ENCODE measurements around the gene ICA1L.
"Not testable (repeated sequence)": the region's sequence is repeated elsewhere in the genome, so short reads cannot be mapped to it uniquely, and the experiment has no call there.

Gene ICA1L

GRCh38 chr2:202871300-202872141 lies at the start of gene ICA1L:
Gene ICA1L, minus strand, starts transcription at chr2:202871766. Its CDS starts 42,757 bp downstream, at chr2:202829009.
- peak; percentile 62 for DNase-seq (ENCODE audit: low spot score)

- no peak for DNase-seq (ENCODE audit: low spot score)
Observed at GRCh38 chr2:202918860-202919259, 47.3 kb upstream of the ICA1L start.

- DNase-seq (ENCODE audit: low spot score) = not testable (repeated sequence)
Observed at GRCh38 chr2:202912342-202913201, 41.0 kb upstream of the ICA1L start.

DNA sequence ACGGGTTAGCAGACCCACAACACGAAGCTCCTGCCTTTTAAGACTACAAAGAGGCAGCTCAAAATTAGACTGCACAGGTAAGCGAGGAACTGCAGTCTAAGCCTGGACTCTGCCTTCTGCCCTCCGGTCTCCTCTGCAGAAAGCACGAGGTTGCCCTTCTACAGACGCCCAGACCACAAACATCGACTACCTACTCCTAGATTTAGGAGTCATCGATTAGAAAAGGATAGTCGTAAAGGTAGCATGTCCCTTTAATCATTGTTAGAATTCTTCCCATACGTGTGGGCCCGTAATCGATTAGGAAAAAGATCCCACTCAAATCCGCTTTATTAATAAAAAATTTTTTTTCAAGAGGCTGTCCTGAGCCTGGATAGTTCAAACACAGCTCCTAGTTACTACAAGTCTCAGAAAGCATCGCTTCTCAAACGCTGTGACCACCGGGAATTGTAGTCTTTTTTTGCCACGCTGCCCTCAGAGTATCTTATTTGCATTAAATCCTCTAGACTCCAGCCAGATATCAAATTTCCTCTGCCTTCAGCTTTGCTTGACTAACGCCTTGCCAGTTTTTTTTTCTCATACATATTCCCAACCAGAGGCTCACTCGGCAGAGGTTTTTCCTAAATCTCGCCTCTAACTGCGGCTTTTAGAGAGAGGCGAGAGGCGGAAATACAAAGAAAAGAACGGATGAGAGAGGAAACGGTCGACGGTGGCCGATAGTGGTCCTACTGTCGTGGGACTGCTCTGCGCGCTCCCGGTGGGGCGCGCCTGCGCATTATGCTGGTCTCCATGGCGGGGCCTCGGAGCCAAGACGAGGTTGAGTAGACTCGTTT lies 40.2 kb upstream of the ICA1L start, which contains the start of the genes CARF and WDR12:
Gene CARF, plus strand, starts transcription at position 764 of the 830 bp plus-strand sequence. CDS start 29,628 bp downstream, outside the sequence.
Gene WDR12, minus strand, starts transcription at position 162 of the 830 bp plus-strand sequence. CDS start 197 bp downstream, outside the sequence.
- DNase-seq (ENCODE audit: low spot score) = peak; percentile 91

GRCh38 chr2:202911203-202911511 lies 39.6 kb upstream of the ICA1L start:
- peak; percentile 10 for DNase-seq (ENCODE audit: low spot score)

DNA sequence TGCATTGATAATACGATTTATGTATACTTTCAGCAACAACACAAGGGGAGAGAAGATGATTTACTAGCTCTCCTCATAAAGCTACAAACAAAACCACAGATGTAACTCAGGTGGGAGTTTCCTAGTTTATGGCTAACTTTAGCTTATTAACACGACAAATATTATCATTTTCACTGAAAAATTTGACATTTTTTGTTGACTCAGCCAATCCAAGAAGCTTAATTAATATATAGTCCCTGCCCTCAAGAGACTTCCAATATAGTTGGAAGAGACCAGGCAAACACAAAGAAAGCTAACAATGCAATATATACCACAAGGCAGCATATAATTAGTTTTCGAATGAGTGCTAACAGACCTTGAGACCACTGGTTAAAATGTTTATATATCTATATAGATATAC lies 39.1 kb upstream of the ICA1L start:
- no peak for DNase-seq (ENCODE audit: low spot score)

DNA sequence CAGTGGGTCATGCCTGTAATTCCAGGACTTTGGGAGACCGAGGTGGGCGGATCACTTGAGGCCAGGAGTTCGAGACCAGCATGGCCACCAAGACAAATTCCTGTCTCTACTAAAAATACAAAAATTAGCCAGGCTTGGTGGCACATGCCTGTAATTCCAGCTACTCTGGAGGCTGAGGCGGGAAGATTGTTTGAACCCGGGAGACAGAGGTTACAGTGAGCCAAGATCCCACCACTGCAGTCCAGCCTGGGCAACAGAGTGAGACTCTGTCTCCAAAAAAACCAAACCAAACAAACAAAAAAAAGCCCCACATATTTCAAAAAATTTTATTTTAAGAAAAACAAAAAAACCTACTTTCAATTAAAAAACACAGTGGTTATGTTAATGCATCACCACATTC lies 38.7 kb upstream of the ICA1L start:
- not testable (repeated sequence) for DNase-seq (ENCODE audit: low spot score)

DNA sequence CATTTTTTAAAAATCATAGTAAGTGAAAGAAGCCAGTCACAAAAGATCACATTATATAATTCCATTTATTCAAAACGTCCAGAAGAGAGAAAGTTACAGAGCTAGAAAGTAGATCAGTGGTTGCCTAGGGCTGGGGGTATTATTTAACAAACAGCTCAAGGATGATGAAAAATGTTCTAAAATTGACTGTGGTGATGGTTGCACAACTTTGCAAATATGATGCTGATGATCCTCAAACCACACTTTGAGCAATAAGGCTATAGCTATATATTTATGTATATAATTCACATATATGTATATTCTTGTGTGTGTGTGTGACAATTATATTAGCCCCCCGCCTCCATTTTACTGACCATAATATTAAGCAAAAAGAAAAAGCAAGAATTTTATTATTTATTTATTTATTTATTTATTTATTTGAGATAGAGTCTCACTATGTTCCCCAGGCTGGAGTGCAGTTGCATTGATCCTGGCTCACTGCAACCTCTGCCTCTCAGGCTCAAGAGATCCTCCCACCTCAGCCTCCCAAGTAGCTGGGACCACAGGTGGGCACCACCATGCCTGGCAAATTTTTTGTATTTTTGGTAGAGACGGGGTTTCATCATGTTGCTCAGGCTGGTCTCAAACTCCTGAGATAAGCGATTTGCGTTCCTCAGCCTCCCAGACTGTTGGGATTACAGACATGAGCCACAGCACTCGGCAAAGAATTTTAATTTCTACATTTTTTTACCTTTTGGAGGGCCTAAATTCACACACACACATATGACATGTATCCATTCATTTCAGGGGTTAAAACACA lies 38.0 kb upstream of the ICA1L start:
- no peak for DNase-seq (ENCODE audit: low spot score)

- no peak for DNase-seq (ENCODE audit: low spot score)
Observed at GRCh38 chr2:202908186-202908585, 36.6 kb upstream of the ICA1L start.

DNA sequence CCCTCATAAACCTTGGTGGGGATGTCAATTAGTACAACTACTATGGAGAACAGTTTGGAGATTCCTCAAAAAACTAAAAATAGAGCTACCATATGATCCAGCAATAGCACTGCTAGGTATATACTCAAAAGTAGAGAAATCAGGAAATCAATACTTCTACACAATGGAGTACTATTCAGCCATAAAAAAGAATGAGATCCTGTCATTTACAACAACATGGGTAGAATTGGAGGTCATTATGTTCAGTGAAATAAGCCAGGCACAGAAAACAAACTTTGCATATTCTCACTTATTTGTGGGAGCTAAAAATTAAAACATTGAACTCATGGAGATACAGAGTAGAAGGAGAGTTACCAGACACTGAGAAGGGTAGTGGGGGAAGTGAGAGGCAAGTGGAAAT lies 33.9 kb upstream of the ICA1L start:
- DNase-seq (ENCODE audit: low spot score) = not testable (repeated sequence)

GRCh38 chr2:202885190-202885589 lies 13.6 kb upstream of the ICA1L start:
- DNase-seq (ENCODE audit: low spot score) = no peak

GRCh38 chr2:202883987-202884675 lies 12.6 kb upstream of the ICA1L start:
- no peak for DNase-seq (ENCODE audit: low spot score)

DNA sequence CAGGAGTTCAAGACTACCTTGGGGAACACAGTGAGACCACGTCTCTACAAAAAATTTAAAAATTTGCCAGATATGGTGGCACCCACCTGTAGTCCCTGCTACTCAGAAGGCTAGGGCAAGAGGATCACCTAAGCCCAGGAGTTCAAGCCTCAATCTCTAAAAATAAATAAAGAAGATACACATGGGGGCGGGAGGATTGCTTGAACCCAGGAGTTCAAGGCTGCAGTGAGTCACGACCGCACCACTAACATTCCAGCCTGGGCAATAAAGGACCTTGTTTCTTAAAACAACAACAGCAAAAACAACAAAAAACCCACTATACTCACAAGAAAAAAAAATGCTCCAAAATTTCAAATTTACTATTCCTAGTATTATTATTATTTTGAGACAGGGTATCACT lies 10.0 kb upstream of the ICA1L start:
- DNase-seq (ENCODE audit: low spot score) = no peak

- DNase-seq (ENCODE audit: low spot score) = no peak
Observed at GRCh38 chr2:202877699-202878098, 6.1 kb upstream of the ICA1L start.

GRCh38 chr2:202870431-202871299 lies 901 bp downstream of the ICA1L start:
- peak; percentile 65 for DNase-seq (ENCODE audit: low spot score)

GRCh38 chr2:202861987-202862386 lies 9.6 kb downstream of the ICA1L start:
- no peak for DNase-seq (ENCODE audit: low spot score)

GRCh38 chr2:202858601-202859000 lies 13.0 kb downstream of the ICA1L start:
- no peak for DNase-seq (ENCODE audit: low spot score)

DNA sequence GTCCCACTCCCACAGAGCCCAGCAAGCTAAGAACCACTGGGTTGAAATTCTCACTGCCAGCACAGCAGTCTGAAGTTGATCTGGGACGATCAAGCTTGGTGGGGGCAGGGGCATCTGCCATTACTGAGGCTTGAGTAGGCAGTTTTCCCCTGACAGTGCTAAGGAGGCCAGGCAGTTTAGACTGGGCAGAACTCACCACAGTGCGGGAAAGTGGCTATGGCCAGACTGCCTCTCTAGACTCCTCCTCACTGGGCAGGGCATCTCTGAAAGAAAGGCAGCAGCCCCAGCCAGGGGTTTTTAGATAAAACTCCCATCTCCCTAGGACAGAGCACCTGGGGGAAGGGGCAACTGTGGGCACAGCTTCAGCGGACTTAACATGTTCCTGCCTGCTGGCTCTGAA lies 22.2 kb downstream of the ICA1L start:
- DNase-seq (ENCODE audit: low spot score) = not testable (repeated sequence)

GRCh38 chr2:202848813-202849212 lies 22.8 kb downstream of the ICA1L start:
- no peak for DNase-seq (ENCODE audit: low spot score)
